HG02970 (cell line): ENCODE data around the gene MEF2C.

Experiments
- ATAC-seq: cut with Tn5 transposase; IDR thresholded peaks from one replicate; pipeline ENCODE4 v1.9.1; 2021; ENCODE audit warnings: mild to moderate bottlenecking, moderate library complexity, moderate number of reproducible peaks; ENCODE audit not compliant: unreplicated experiment, low FRiP score

Gene MEF2C

GRCh38 chr5:88679638-88680037 is 203.3 kb downstream of the MEF2C start:
- ATAC-seq, result no peak

GRCh38 chr5:88678770-88679381 is 204.1 kb downstream of the MEF2C start:
- ATAC-seq, result no peak

GRCh38 chr5:88677943-88678769 is 204.8 kb downstream of the MEF2C start:
- ATAC-seq, result no peak

- ATAC-seq, result no peak
Measured at GRCh38 chr5:88677376-88677895, 205.5 kb downstream of the MEF2C start.

GRCh38 chr5:88676637-88677375 is 206.2 kb downstream of the MEF2C start:
- no peak for ATAC-seq

GRCh38 chr5:88675708-88676636 is 207.0 kb downstream of the MEF2C start:
- no peak for ATAC-seq

GRCh38 chr5:88675168-88675707 is 207.7 kb downstream of the MEF2C start:
- no peak for ATAC-seq

GRCh38 chr5:88674356-88675167 is 208.4 kb downstream of the MEF2C start:
- peak; percentile 58 for ATAC-seq

- ATAC-seq, result no peak
Measured at GRCh38 chr5:88673253-88674105, 209.5 kb downstream of the MEF2C start.

GRCh38 chr5:88672644-88673252 is 210.2 kb downstream of the MEF2C start:
- ATAC-seq, result no peak

- no peak for ATAC-seq
Measured at GRCh38 chr5:88671505-88672499, 211.2 kb downstream of the MEF2C start.

GRCh38 chr5:88671106-88671504 is 211.9 kb downstream of the MEF2C start:
- ATAC-seq, result no peak

GRCh38 chr5:88670461-88670860 is 212.5 kb downstream of the MEF2C start:
- ATAC-seq, result no peak

GRCh38 chr5:88669371-88670050 is 213.5 kb downstream of the MEF2C start:
- no peak for ATAC-seq

GRCh38 chr5:88667496-88668201 is 215.3 kb downstream of the MEF2C start:
- ATAC-seq, result peak; percentile 22
